Fibroblast of the aortic adventitia (primary cell): ENCODE data around the gene USP1. TPM values are rescaled to one million over a fixed set of nuclear protein-coding genes. Genes with fewer than 3 reads are reported as not detected.

Experiments used
- DNase-seq: peaks from one replicate; pipeline ENCODE4 v3.0.0-alpha.2; 2010; ENCODE audit warnings: low read depth
- H3K4me3 ChIP-seq: 2 replicates; pipeline ENCODE4 v1.5.1; 2011; ENCODE audit warnings: low read depth, mild to moderate bottlenecking, control low read depth, low read length, moderate library complexity
- CTCF ChIP-seq: IDR thresholded peaks from 2 replicates; pipeline ENCODE4 v1.5.1; 2011; ENCODE audit warnings: mild to moderate bottlenecking, low read length, control low read depth, inconsistent platforms; ENCODE audit not compliant: insufficient read depth
- total RNA-seq: library from RNA; depleted of rRNA; stranded (reverse); fragments of >200 nt; gene quantifications from 2 replicates; pipeline ENCODE4 v1.2.3, GENCODE V29; 2012; ENCODE audit warnings: low replicate concordance

The USP1 gene
- total RNA-seq, 1 donor, result 64.8 TPM

- TF ChIP-seq CTCF, result no peak
- no peak for DNase-seq
- H3K4me3 ChIP-seq, result peak overlapping the region; percentile 94
Observed at GRCh38 chr1:62435231-62436038, 1.4 kb upstream of the USP1 start.

- TF ChIP-seq CTCF, result no peak
- peak overlapping the region; percentile 94 for H3K4me3 ChIP-seq
- no peak for DNase-seq
Observed at GRCh38 chr1:62436039-62436465, 797 bp upstream of the USP1 start.

- DNase-seq, result peak; percentile 14
- TF ChIP-seq CTCF, result no peak
- H3K4me3 ChIP-seq, result peak overlapping the region; percentile 94
Observed at GRCh38 chr1:62437273-62437940, 558 bp downstream of the USP1 start.

- peak; percentile 21 for DNase-seq
- no peak for TF ChIP-seq CTCF
- peak overlapping the region; percentile 94 for H3K4me3 ChIP-seq
Observed at GRCh38 chr1:62438163-62438562, 1.3 kb downstream of the USP1 start.

GRCh38 chr1:62439652-62440371, 3.0 kb downstream of the USP1 start:
- peak; percentile 27 for DNase-seq
- TF ChIP-seq CTCF, result no peak
- H3K4me3 ChIP-seq, result no peak overlapping the region

- no peak overlapping the region for H3K4me3 ChIP-seq
- no peak for TF ChIP-seq CTCF
- no peak for DNase-seq
Observed at GRCh38 chr1:62444701-62445100, 7.9 kb downstream of the USP1 start.
